Endothelial cell (in vitro differentiated cells): ENCODE measurements around the gene NRG2. TPM values are rescaled to one million over a fixed set of nuclear protein-coding genes. Genes with fewer than 3 reads are reported as not detected.
A peak's percentile ranks its signal among the peaks of the same experiment; 100 is the strongest.

Experiments used
- DNase-seq: peaks from one replicate; pipeline ENCODE4 v3.0.0; 2021; ENCODE audit warnings: low spot score
- H3K27ac Mint-ChIP-seq: one replicate; pipeline ENCODE4 v1.8.0; 2021; ENCODE audit warnings: mixed read lengths, inconsistent platforms; ENCODE audit not compliant: unreplicated experiment
- H3K27me3 Mint-ChIP-seq: one replicate; pipeline ENCODE4 v1.8.0; 2021; ENCODE audit warnings: mild to moderate bottlenecking, moderate library complexity, mixed read lengths, inconsistent platforms; ENCODE audit not compliant: unreplicated experiment
- H3K36me3 Mint-ChIP-seq: one replicate; pipeline ENCODE4 v1.8.0; 2021; ENCODE audit warnings: mild to moderate bottlenecking, low read depth, mixed read lengths, inconsistent platforms; ENCODE audit not compliant: unreplicated experiment
- H3K4me1 Mint-ChIP-seq: one replicate; pipeline ENCODE4 v1.8.0; 2021; ENCODE audit warnings: mild to moderate bottlenecking, mixed read lengths, inconsistent platforms; ENCODE audit not compliant: unreplicated experiment
- H3K4me3 Mint-ChIP-seq: one replicate; pipeline ENCODE4 v1.8.0; 2021; ENCODE audit warnings: mild to moderate bottlenecking, mixed read lengths, inconsistent platforms; ENCODE audit not compliant: unreplicated experiment
- H3K9me3 Mint-ChIP-seq: one replicate; pipeline ENCODE4 v1.8.0; 2021; ENCODE audit warnings: mixed read lengths, inconsistent platforms; ENCODE audit not compliant: unreplicated experiment
- CTCF ChIP-seq: fragments of 200-600 bp; sonication (generic); IDR thresholded peaks from one replicate; pipeline ENCODE4 v1.5.0; 2021; ENCODE audit warnings: antibody characterized with exemption; ENCODE audit not compliant: unreplicated experiment
- total RNA-seq: library from RNA; stranded (reverse); fragmentation: NEBNext Ultra II Directional; extraction: Animal tissue kit (Norgen Biotek cat#: 25700); gene quantifications from one replicate; pipeline ENCODE4 v1.2.1, GENCODE V29; 2021; ENCODE audit not compliant: unreplicated experiment

Gene NRG2
- total RNA-seq, 1 donor from 2014 or later, result not detected

DNA sequence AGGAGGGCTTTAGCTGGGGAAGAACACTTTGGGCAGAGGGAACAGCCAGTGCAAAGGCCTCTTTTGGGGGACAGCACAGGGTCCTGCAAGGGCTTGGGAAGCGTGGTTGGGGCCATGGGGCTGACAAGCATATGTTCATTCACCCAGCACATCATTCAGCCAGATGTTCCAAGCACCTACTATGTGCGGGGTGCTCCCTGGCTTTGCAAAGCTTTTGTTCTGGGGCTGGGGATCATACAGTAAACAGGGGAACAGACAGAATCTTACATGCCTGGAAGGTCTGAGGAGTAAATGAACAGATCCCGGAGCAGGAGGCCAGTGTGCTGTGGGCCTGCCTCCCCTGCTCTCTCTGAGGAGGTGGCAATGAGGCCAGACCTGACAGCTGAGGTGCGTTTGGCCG lies 230.8 kb downstream of the NRG2 start:
- peaks cover 7% of the 10 kb centered on the region for H3K27me3 Mint-ChIP-seq
- TF ChIP-seq CTCF, result no peak
- no peaks in the 10 kb centered on the region for H3K36me3 Mint-ChIP-seq
- DNase-seq, result no peak
- H3K9me3 Mint-ChIP-seq, result no peaks in the 10 kb centered on the region
- H3K4me3 Mint-ChIP-seq, result no peak overlapping the region
- no peak overlapping the region for H3K27ac Mint-ChIP-seq
- H3K4me1 Mint-ChIP-seq, result no peaks in the 10 kb centered on the region

DNA sequence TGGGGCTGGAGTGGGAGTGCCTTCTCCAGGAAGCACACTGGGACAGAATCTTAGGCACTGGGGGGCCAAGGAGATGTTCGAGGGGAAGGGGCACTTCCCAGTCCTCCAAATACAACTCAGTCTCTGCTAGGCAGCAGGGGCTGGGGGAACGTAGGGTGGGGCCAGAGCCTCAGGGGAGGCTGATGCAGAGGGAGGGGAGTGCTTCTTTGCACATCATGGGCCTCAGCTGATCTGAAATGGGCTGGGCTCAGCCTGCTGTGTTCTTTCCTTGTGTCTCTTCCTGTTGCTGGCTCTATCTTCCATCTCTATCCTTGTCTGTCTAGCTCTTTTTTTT lies 231.9 kb downstream of the NRG2 start:
- H3K4me3 Mint-ChIP-seq, result no peak overlapping the region
- no peak for DNase-seq
- H3K9me3 Mint-ChIP-seq, result no peaks in the 10 kb centered on the region
- peaks cover 7% of the 10 kb centered on the region for H3K27me3 Mint-ChIP-seq
- no peaks in the 10 kb centered on the region for H3K4me1 Mint-ChIP-seq
- TF ChIP-seq CTCF, result no peak
- no peaks in the 10 kb centered on the region for H3K36me3 Mint-ChIP-seq
- no peak overlapping the region for H3K27ac Mint-ChIP-seq

- H3K36me3 Mint-ChIP-seq, result peaks cover under 1% of the 10 kb centered on the region
- no peak for TF ChIP-seq CTCF
- peaks cover 7% of the 10 kb centered on the region for H3K27me3 Mint-ChIP-seq
- DNase-seq, result no peak
- no peak overlapping the region for H3K4me3 Mint-ChIP-seq
- no peaks in the 10 kb centered on the region for H3K4me1 Mint-ChIP-seq
- H3K27ac Mint-ChIP-seq, result no peak overlapping the region
- H3K9me3 Mint-ChIP-seq, result no peaks in the 10 kb centered on the region
These were observed 232.5 kb downstream of the NRG2 start for GRCh38 chr5:139810341-139811273.

DNA sequence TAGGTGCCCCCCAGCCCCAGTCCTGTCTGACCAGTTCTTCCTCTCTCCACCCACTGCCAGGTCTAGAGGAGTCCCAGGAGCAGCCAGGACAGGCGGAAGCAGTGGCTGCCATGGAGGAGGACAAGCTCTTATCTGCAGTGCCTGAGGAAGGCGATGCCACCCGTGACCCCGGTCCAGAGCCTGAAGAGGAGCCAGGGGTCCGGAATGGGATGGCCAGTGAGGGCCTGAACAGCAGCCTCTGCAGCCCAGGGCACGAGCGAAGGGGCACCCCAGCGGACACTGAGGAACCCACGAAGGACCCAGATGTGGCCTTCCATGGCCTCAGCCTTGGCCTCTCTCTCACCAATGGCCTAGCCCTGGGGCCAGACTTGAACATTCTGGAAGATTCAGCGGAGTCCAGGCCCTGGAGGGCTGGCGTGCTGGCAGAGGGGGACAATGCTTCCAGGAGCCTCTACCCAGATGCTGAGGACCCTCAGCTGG lies 233.7 kb downstream of the NRG2 start:
- Mint-ChIP-seq H3K9me3 (no peaks in the 10 kb centered on the region), H3K36me3 (peaks cover 5% of the 10 kb centered on the region), H3K4me3 (no peak overlapping the region), H3K27me3 (peaks cover 5% of the 10 kb centered on the region), H3K4me1 (no peaks in the 10 kb centered on the region), H3K27ac (no peak overlapping the region)
- TF ChIP-seq CTCF, result no peak
- DNase-seq, result no peak

DNA sequence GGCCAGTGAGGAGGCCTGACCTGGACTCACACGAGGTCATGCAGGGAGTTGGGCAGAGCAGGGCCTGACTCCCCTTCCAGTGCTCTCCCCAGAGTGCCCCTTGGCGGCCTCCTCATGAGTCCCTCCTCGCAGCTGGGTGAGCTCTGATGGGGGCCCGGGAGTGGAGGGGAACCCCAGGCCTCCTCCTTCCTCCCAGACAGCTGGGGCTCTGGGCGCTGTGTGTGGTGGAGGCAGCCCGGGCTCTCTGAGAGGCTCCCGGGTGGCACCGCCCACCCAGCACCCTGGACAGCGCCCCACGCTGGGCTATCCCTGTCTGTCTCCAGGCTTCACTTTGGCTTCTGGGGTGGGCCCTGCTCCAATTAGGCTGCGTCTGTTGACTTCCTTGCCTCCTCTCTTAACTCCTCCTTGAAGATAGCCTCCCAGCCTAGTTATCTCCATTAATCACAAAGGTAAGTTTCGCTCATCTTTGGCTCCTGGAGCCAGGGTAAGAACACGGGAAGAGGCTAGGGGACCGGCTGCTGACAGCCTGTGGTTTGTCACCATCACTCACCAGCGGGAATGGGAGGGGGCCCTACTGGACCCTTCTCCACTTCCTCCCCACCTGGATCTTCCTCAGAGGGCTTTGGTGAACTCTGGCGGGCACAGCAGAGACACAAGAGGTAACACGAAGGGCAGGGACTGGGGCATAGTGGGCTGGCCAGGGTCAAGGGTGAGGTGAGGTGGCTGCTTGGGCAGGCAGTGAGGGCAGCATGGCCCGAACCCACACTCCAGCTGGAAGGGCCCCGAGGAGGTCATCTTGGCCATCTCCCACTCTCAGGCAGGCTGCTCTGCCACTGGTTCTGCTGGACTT lies 234.4 kb downstream of the NRG2 start:
- H3K36me3 Mint-ChIP-seq, result peaks cover 9% of the 10 kb centered on the region
- no peaks in the 10 kb centered on the region for H3K4me1 Mint-ChIP-seq
- H3K27ac Mint-ChIP-seq, result no peak overlapping the region
- H3K4me3 Mint-ChIP-seq, result no peak overlapping the region
- no peaks in the 10 kb centered on the region for H3K9me3 Mint-ChIP-seq
- peaks cover 9% of the 10 kb centered on the region for H3K27me3 Mint-ChIP-seq
- TF ChIP-seq CTCF, result no peak
- DNase-seq, result peak; percentile 78
